ENCODE data around the gene PACS1.

Gene PACS1

GRCh38 chr11:66284526-66285078, 214.5 kb downstream of the PACS1 start:
- no peak for TF ChIP-seq ZFX (IDR thresholded peaks at IDR 0.05)
- TF ChIP-seq CTCF (conservative IDR thresholded peaks at IDR 0.05): no peak
- no peak overlapping the region for H3K27ac ChIP-seq

DNA sequence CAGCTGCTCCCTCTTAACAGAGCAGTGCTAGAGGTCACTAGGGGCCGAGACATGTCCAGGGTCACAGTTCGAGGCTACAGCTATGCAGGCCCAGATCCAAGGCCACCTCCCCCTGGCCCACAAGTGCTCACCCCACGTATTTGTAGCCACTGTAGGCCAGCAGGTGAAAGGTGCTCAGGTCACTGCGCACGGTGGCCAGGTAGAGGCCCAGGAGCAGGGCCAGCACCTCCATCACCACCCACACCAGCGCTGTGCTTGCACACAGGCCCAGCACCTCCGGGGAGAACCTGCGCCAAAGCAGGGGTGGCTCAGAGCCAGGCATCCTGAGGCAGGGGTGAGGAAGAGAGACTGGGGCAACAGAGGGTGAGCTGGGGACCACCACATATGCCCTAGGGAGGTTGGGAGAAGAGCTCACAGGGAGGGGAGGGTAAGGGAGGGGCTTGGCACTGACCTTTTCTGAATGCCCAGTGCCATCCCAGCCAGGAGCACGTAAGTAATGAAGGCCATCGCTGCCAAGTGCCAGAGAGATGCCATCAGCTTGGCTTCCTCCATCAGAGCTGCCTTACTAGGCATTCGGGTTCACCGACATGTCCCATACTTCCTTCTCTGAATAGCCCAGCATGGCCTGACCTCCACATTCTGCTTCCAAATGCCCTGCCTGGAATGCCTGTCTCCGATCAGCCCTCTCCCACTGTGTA, 215.3 kb downstream of the PACS1 start:
- TF ChIP-seq CTCF (conservative IDR thresholded peaks at IDR 0.05): no peak
- no peak for TF ChIP-seq ZFX (IDR thresholded peaks at IDR 0.05)
- H3K27ac ChIP-seq: no peak overlapping the region

DNA sequence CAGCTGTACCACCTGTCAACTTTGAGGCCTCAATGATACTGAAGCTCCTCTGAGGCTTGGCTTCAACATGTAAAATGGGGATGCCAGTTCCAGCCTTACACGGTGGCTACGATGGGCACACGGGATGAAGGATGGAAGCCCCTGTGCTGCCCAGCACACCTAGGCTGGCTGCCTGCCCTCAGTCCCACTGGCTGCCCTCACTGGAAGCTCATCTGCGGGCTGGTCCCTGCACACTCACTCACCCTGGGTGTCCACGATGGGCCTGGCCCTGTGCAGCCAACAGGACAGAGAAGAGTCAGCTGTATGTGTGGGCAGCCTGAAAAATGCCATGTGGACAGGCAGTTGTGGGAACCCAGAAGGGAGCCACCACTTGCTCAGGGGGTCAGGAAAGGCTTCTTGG, 216.6 kb downstream of the PACS1 start:
- no peak for TF ChIP-seq ZFX (IDR thresholded peaks at IDR 0.05)
- TF ChIP-seq CTCF (conservative IDR thresholded peaks at IDR 0.05): no peak
- H3K27ac ChIP-seq: no peak overlapping the region

- TF ChIP-seq CTCF (conservative IDR thresholded peaks at IDR 0.05) (no peak), ZFX (IDR thresholded peaks at IDR 0.05) (no peak)
- H3K27ac ChIP-seq: no peak overlapping the region; the same call in 1 of the 2 replicates
Observed at GRCh38 chr11:66287211-66287888, 217.3 kb downstream of the PACS1 start.

GRCh38 chr11:66287889-66288670, 218.0 kb downstream of the PACS1 start:
- peak overlapping the region; percentile 91 for H3K27ac ChIP-seq
- TF ChIP-seq ZFX (IDR thresholded peaks at IDR 0.05): no peak
- no peak for TF ChIP-seq CTCF (conservative IDR thresholded peaks at IDR 0.05)

GRCh38 chr11:66288671-66289547, 218.8 kb downstream of the PACS1 start, which contains the start of gene YIF1A:
YIF1A (minus strand) TSS chr11:66289143; CDS start chr11:66288985, 158 bp downstream.
- TF ChIP-seq ZFX (IDR thresholded peaks at IDR 0.05): peak; percentile 69; the same call in 1 of the 2 replicates
- TF ChIP-seq CTCF (conservative IDR thresholded peaks at IDR 0.05): no peak
- H3K27ac ChIP-seq: peak within 1 kb of the TSS; percentile 91
